CD14-positive monocyte (primary cell): ENCODE data around the gene ARFGEF2. TPM values are rescaled to one million over a fixed set of nuclear protein-coding genes. Genes with fewer than 3 reads are reported as not detected.

Experiments
- DNase-seq, 3 donors: peaks; one replicate each; pipeline ENCODE4 v3.0.0-alpha.2; 2011 to 2022
- H2AFZ ChIP-seq: 2 replicates; pipeline ENCODE4 v1.6.0; 2012; ENCODE audit warnings: mild to moderate bottlenecking, low read depth, low read length, inconsistent platforms; ENCODE audit not compliant: insufficient read depth, poor library complexity, severe bottlenecking
- H3K27ac ChIP-seq, 2 donors: 1 replicate in 1 of 2; 2 replicates in 1 of 2; pipeline ENCODE4 v1.5.1; 2012 to 2013; ENCODE audit warnings: low read length in 2 of 2, control low read depth in 1 of 2, inconsistent platforms in 1 of 2, low read depth in 1 of 2, mild to moderate bottlenecking in 1 of 2
- H3K27me3 ChIP-seq, 2 donors: one replicate each; pipeline versions ENCODE4 v1.6.0 to v1.6.1; 2011 to 2013; ENCODE audit warnings: low read length in 2 of 2; ENCODE audit not compliant: control insufficient read depth in 2 of 2, insufficient read depth in 2 of 2
- H3K36me3 ChIP-seq, 2 donors: replicated peaks in 1 of 2; 1 replicate in 1 of 2; 2 replicates in 1 of 2; pipeline versions ENCODE4 v1.5.1 to v1.6.1; 2012 to 2013; ENCODE audit warnings: low read length in 2 of 2, control low read depth in 1 of 2, inconsistent platforms in 1 of 2, mild to moderate bottlenecking in 1 of 2; ENCODE audit not compliant: insufficient read depth in 2 of 2, control insufficient read depth in 1 of 2
- H3K4me1 ChIP-seq, 2 donors: 1 replicate in 1 of 2; 2 replicates in 1 of 2; pipeline versions ENCODE4 v1.5.1 to v1.6.1; 2012 to 2013; ENCODE audit warnings: low read length in 2 of 2, control low read depth in 1 of 2, inconsistent platforms in 1 of 2, mild to moderate bottlenecking in 1 of 2, moderate library complexity in 1 of 2; ENCODE audit not compliant: insufficient read depth in 2 of 2, control insufficient read depth in 1 of 2
- H3K4me2 ChIP-seq: replicated peaks from 2 replicates; pipeline ENCODE3; 2012; ENCODE audit warnings: low read length, moderate library complexity, mild to moderate bottlenecking; ENCODE audit not compliant: poor library complexity, severe bottlenecking; ENCODE audit errors: extremely low read depth
- H3K4me3 ChIP-seq, 3 experiments: fragments of 200-600 bp in 1 of 3; sonication (generic) in 1 of 3; replicated peaks in 1 of 3; 1 replicate in 2 of 3; 2 replicates in 1 of 3; pipeline ENCODE4 v1.5.1; 2011 to 2013; ENCODE audit warnings: low read length in 3 of 3, mild to moderate bottlenecking in 3 of 3, control low read depth in 2 of 3, low read depth in 2 of 3, inconsistent platforms in 1 of 3, moderate library complexity in 1 of 3
- H3K79me2 ChIP-seq: 2 replicates; pipeline ENCODE4 v1.6.0; 2012; ENCODE audit warnings: mild to moderate bottlenecking, control low read depth, inconsistent platforms, low read length, moderate library complexity; ENCODE audit not compliant: insufficient read depth
- H3K9ac ChIP-seq: 2 replicates; pipeline ENCODE4 v1.6.0; 2017; ENCODE audit warnings: low read length, mild to moderate bottlenecking; ENCODE audit not compliant: insufficient read depth, poor library complexity, severe bottlenecking
- H3K9me3 ChIP-seq, 2 donors: replicated peaks in 1 of 2; 1 replicate in 1 of 2; 2 replicates in 1 of 2; pipeline versions ENCODE4 v1.5.1 to v1.6.1; 2012 to 2013; ENCODE audit warnings: low read length in 2 of 2, control low read depth in 1 of 2; ENCODE audit not compliant: control insufficient read depth in 1 of 2, insufficient read depth in 1 of 2
- H4K20me1 ChIP-seq: 2 replicates; pipeline ENCODE4 v1.6.0; 2012; ENCODE audit warnings: mild to moderate bottlenecking, low read length, control low read depth, moderate library complexity; ENCODE audit not compliant: insufficient read depth
- H3K27ac Mint-ChIP-seq, 7 donors: one replicate each; pipeline ENCODE4 v1.8.0; 2020; ENCODE audit warnings: mild to moderate bottlenecking in 7 of 7, mixed read lengths in 7 of 7, moderate library complexity in 6 of 7, inconsistent platforms in 2 of 7
- H3K27me3 Mint-ChIP-seq, 3 donors: one replicate each; pipeline ENCODE4 v1.8.0; 2021 to 2022; ENCODE audit warnings: low read depth in 3 of 3, mild to moderate bottlenecking in 3 of 3, mixed read lengths in 3 of 3, moderate library complexity in 3 of 3, inconsistent platforms in 1 of 3
- H3K36me3 Mint-ChIP-seq, 2 donors: one replicate each; pipeline ENCODE4 v1.8.0; 2020; ENCODE audit warnings: mixed read lengths in 2 of 2, inconsistent platforms in 1 of 2, mild to moderate bottlenecking in 1 of 2
- H3K4me1 Mint-ChIP-seq: one replicate; pipeline ENCODE4 v1.8.0; 2020; ENCODE audit warnings: mild to moderate bottlenecking, mixed read lengths
- H3K4me3 Mint-ChIP-seq, 2 donors: one replicate each; pipeline ENCODE4 v1.8.0; 2020; ENCODE audit warnings: mild to moderate bottlenecking in 2 of 2, mixed read lengths in 2 of 2, moderate library complexity in 1 of 2
- H3K9me3 Mint-ChIP-seq, 7 donors: one replicate each; pipeline ENCODE4 v1.8.0; 2020 to 2022; ENCODE audit warnings: mixed read lengths in 7 of 7, mild to moderate bottlenecking in 6 of 7, moderate library complexity in 6 of 7, inconsistent platforms in 2 of 7
- CTCF ChIP-seq: fragments of 200-600 bp; IDR thresholded peaks from one replicate; pipeline ENCODE4 v1.8.0; 2022; ENCODE audit warnings: antibody characterized with exemption, mild to moderate bottlenecking
- WGBS: methylation state at CpG from one replicate; pipeline ENCODE4 v1.1.5; 2013; ENCODE audit warnings: missing lambda C conversion rate; ENCODE audit not compliant: insufficient coverage; 5-methylcytosine and 5-hydroxymethylcytosine counted together
- intact Hi-C, 2 donors: fragments of 100-400 bp; cut with micrococcal nuclease; formaldehyde crosslinking; loops; one replicate each; pipeline versions ENCODE4 v1.15.0 to v1.15.1; 2023
- polyA plus RNA-seq, 3 donors: library from polyadenylated mRNA; depleted of rRNA in 1 of 3; unstranded in 2 of 3; stranded (reverse) in 1 of 3; fragments of 300-500 nt in 2 of 3; fragments of >200 nt in 1 of 3; fragmentation: Illumina TruSeq in 2 of 3; gene quantifications; 1 replicate in 2 of 3; 2 replicates in 1 of 3; pipeline ENCODE4 v1.2.3, GENCODE V29; 2012 to 2021

The ARFGEF2 gene
- polyA plus RNA-seq, 3 donors: 4.6 to 10.9 (median 5.5) TPM

- peaks cover 71 to 91% of the 10 kb centered on the region in 2 donors for H3K36me3 Mint-ChIP-seq
- Histone ChIP-seq H3K4me2 (no peak overlapping the region), H3K4me3 (no peak overlapping the region), H4K20me1 (no peaks in the 10 kb centered on the region), H2AFZ (no peak overlapping the region), H3K27me3 (no peaks in the 10 kb centered on the region), H3K27ac (no peak overlapping the region), H3K9ac (no peak overlapping the region), H3K36me3 (peaks cover 75 to 88% of the 10 kb centered on the region in 2 donors), H3K4me1 (no peaks in the 10 kb centered on the region), H3K9me3 (no peaks in the 10 kb centered on the region), H3K79me2 (no peaks in the 10 kb centered on the region)
- peaks cover 0 to 2% (median 0%) of the 10 kb centered on the region in 7 donors for H3K9me3 Mint-ChIP-seq
- no peaks in the 10 kb centered on the region for H3K4me1 Mint-ChIP-seq
- H3K27ac Mint-ChIP-seq: peak overlapping the region in 1 of 7 donors; percentile 50
- H3K4me3 Mint-ChIP-seq: no peak overlapping the region
- intact Hi-C loops: no loop called here
- no peak for TF ChIP-seq CTCF
- 90% methylated on average over 6 of the region's 10 CpGs for WGBS
- H3K27me3 Mint-ChIP-seq: no peaks in the 10 kb centered on the region
- no peak for DNase-seq
Measured at GRCh38 chr20:48970681-48971365, 49.3 kb downstream of the ARFGEF2 start.

- H3K4me3 Mint-ChIP-seq: no peak overlapping the region
- Histone ChIP-seq H3K9ac (no peak overlapping the region), H3K36me3 (peaks cover 71 to 85% of the 10 kb centered on the region in 2 donors), H3K79me2 (no peaks in the 10 kb centered on the region), H3K27me3 (no peaks in the 10 kb centered on the region), H3K4me1 (no peaks in the 10 kb centered on the region), H3K27ac (no peak overlapping the region), H3K9me3 (no peaks in the 10 kb centered on the region), H3K4me2 (no peak overlapping the region), H2AFZ (no peak overlapping the region), H4K20me1 (no peaks in the 10 kb centered on the region), H3K4me3 (no peak overlapping the region)
- H3K4me1 Mint-ChIP-seq: no peaks in the 10 kb centered on the region
- H3K27me3 Mint-ChIP-seq: no peaks in the 10 kb centered on the region
- H3K9me3 Mint-ChIP-seq: peaks cover 0 to 3% (median 0%) of the 10 kb centered on the region in 7 donors
- peaks cover 68 to 91% of the 10 kb centered on the region in 2 donors for H3K36me3 Mint-ChIP-seq
- DNase-seq: no peak
- no peak overlapping the region for H3K27ac Mint-ChIP-seq
- no peak for TF ChIP-seq CTCF
- intact Hi-C loops: no loop called here
- WGBS: 95% methylated on average over 3 of the region's 4 CpGs
Measured at GRCh38 chr20:48971956-48972355, 50.4 kb downstream of the ARFGEF2 start.
